ENCODE measurements around the gene UTS2R.

The UTS2R gene

GRCh38 chr17:82332669-82333278, 38.8 kb upstream of the UTS2R start (continued):
- TF ChIP-seq, protein P1, sequence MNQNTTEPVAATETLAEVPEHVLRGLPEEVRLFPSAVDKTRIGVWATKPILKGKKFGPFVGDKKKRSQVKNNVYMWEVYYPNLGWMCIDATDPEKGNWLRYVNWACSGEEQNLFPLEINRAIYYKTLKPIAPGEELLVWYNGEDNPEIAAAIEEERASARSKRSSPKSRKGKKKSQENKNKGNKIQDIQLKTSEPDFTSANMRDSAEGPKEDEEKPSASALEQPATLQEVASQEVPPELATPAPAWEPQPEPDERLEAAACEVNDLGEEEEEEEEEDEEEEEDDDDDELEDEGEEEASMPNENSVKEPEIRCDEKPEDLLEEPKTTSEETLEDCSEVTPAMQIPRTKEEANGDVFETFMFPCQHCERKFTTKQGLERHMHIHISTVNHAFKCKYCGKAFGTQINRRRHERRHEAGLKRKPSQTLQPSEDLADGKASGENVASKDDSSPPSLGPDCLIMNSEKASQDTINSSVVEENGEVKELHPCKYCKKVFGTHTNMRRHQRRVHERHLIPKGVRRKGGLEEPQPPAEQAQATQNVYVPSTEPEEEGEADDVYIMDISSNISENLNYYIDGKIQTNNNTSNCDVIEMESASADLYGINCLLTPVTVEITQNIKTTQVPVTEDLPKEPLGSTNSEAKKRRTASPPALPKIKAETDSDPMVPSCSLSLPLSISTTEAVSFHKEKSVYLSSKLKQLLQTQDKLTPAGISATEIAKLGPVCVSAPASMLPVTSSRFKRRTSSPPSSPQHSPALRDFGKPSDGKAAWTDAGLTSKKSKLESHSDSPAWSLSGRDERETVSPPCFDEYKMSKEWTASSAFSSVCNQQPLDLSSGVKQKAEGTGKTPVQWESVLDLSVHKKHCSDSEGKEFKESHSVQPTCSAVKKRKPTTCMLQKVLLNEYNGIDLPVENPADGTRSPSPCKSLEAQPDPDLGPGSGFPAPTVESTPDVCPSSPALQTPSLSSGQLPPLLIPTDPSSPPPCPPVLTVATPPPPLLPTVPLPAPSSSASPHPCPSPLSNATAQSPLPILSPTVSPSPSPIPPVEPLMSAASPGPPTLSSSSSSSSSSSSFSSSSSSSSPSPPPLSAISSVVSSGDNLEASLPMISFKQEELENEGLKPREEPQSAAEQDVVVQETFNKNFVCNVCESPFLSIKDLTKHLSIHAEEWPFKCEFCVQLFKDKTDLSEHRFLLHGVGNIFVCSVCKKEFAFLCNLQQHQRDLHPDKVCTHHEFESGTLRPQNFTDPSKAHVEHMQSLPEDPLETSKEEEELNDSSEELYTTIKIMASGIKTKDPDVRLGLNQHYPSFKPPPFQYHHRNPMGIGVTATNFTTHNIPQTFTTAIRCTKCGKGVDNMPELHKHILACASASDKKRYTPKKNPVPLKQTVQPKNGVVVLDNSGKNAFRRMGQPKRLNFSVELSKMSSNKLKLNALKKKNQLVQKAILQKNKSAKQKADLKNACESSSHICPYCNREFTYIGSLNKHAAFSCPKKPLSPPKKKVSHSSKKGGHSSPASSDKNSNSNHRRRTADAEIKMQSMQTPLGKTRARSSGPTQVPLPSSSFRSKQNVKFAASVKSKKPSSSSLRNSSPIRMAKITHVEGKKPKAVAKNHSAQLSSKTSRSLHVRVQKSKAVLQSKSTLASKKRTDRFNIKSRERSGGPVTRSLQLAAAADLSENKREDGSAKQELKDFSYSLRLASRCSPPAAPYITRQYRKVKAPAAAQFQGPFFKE (tag by site-specific recombination; IDR thresholded peaks at IDR 0.05; ENCODE audit: borderline replicate concordance), result no peak
- TF ChIP-seq WT1 (tag by site-specific recombination; IDR thresholded peaks at IDR 0.05) (0 out of 2 replicates have a peak, but pooled peaks have one; percentile 2), YY1 (tag by site-specific recombination; IDR thresholded peaks at IDR 0.05) (no peak), ZBTB6 (tag by site-specific recombination; IDR thresholded peaks at IDR 0.05) (no peak), EGR2 (tag by site-specific recombination; IDR thresholded peaks at IDR 0.05; ENCODE audit: low read depth) (no peak), ZIC2 (tag by site-specific recombination; IDR thresholded peaks at IDR 0.05) (peak; percentile 74), SCRT2 (tag by site-specific recombination; IDR thresholded peaks at IDR 0.05) (peak; percentile 44; the same call in 1 of the 2 replicates), ZNF354C (tag by site-specific recombination; IDR thresholded peaks at IDR 0.05; ENCODE audit: borderline replicate concordance, low read depth) (no peak), ZNF426 (tag by site-specific recombination; IDR thresholded peaks at IDR 0.05) (no peak), ZNF776 (tag by site-specific recombination; IDR thresholded peaks at IDR 0.05; ENCODE audit: borderline replicate concordance) (no peak), HOXD13 (CRISPR knock-in tag; IDR thresholded peaks at IDR 0.05; ENCODE audit: borderline replicate concordance) (no peak), ZNF416 (tag by site-specific recombination; IDR thresholded peaks at IDR 0.05) (no peak), ZFHX2 (tag by site-specific recombination; conservative IDR thresholded peaks at IDR 0.05) (peak; percentile 20; the same call in 1 of the 2 replicates), ZNF600 (tag by site-specific recombination; IDR thresholded peaks at IDR 0.05) (0 out of 2 replicates have a peak, but pooled peaks have one; percentile 11), ZNF488 (tag by site-specific recombination; IDR thresholded peaks at IDR 0.05) (no peak), ZNF26 (tag by site-specific recombination; IDR thresholded peaks at IDR 0.05) (no peak), ZNF302 (tag by site-specific recombination; IDR thresholded peaks at IDR 0.05; ENCODE audit: low read depth) (no peak), HIC1 (tag by site-specific recombination; IDR thresholded peaks at IDR 0.05) (peak; percentile 47; the same call in 1 of the 2 replicates), ZNF548 (tag by site-specific recombination; IDR thresholded peaks at IDR 0.05) (no peak), ZNF629 (tag by site-specific recombination; IDR thresholded peaks at IDR 0.05) (no peak), ZNF530 (tag by site-specific recombination; IDR thresholded peaks at IDR 0.05; ENCODE audit: low read depth) (no peak), TRIM28 (IDR thresholded peaks at IDR 0.05; ENCODE audit: borderline replicate concordance, low read length) (peak; percentile 28; the same call in 1 of the 2 replicates), ZBTB17 (tag by site-specific recombination; IDR thresholded peaks at IDR 0.05) (0 out of 2 replicates have a peak, but pooled peaks have one; percentile 43), ZNF175 (tag by site-specific recombination; IDR thresholded peaks at IDR 0.05) (no peak)
- TF ChIP-seq, protein P2, sequence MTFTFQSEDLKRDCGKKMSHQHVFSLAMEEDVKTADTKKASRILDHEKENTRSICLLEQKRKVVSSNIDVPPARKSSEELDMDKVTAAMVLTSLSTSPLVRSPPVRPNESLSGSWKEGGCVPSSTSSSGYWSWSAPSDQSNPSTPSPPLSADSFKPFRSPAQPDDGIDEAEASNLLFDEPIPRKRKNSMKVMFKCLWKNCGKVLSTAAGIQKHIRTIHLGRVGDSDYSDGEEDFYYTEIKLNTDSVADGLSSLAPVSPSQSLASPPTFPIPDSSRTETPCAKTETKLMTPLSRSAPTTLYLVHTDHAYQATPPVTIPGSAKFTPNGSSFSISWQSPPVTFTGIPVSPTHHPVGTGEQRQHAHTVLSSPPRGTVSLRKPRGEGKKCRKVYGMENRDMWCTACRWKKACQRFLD (tag by site-specific recombination; IDR thresholded peaks at IDR 0.05), result no peak
